K562 (cell line): ENCODE measurements around the gene KPNA4. TPM values are rescaled to one million over a fixed set of nuclear protein-coding genes. Genes with fewer than 3 reads are reported as not detected.

Experiments
- ELF4 ChIP-seq: fragments of 450-650 bp; formaldehyde crosslinking; IDR thresholded peaks from 2 replicates; pipeline ENCODE4 v1.4.0; 2022; ENCODE audit warnings: missing genetic modification characterization
- LEF1 ChIP-seq: fragments of 450-650 bp; IDR thresholded peaks from 2 replicates; pipeline ENCODE4 v1.6.1; 2016; ENCODE audit warnings: mild to moderate bottlenecking
- MBD1 ChIP-seq: fragments of 250-450 bp; sonication (Bioruptor Pico); IDR thresholded peaks from 2 replicates; pipeline ENCODE4 v1.8.0; 2022; ENCODE audit warnings: inconsistent platforms
- NFYB ChIP-seq: IDR thresholded peaks from 2 replicates; pipeline ENCODE4 v1.6.1; 2011; ENCODE audit warnings: mild to moderate bottlenecking, moderate library complexity; ENCODE audit not compliant: insufficient read length; ENCODE audit errors: extremely low read depth
- RAD51 ChIP-seq: fragments of 450-650 bp; IDR thresholded peaks from 2 replicates; pipeline ENCODE4 v1.7.1; 2016; ENCODE audit warnings: low read depth, mild to moderate bottlenecking, borderline replicate concordance
- RHOXF2B ChIP-seq: fragments of 250-450 bp; sonication (Bioruptor Pico); conservative IDR thresholded peaks from 2 replicates; pipeline ENCODE4 v1.5.1; 2021
- TAF15 ChIP-seq: fragments of 200-400 bp; formaldehyde crosslinking; IDR thresholded peaks from 2 replicates; pipeline ENCODE4 v1.6.1; 2017; ENCODE audit warnings: mild to moderate bottlenecking, low read depth, low read length, moderate library complexity
- ZBED1 ChIP-seq: IDR thresholded peaks from 2 replicates; pipeline ENCODE4 v1.6.1; 2014
- polyA plus RNA-seq, 8 experiments: library from polyadenylated mRNA; depleted of rRNA in 4 of 8; stranded (reverse) in 5 of 8; unstranded in 3 of 8; fragments of >200 nt; fragmentation: Nextera tagmentation in 2 of 8; fragmentation: Illumina TruSeq in 1 of 8; extraction: Ambion mirVana in 2 of 8; extraction: Trizol in 1 of 8; gene quantifications; 2 replicates each; pipeline versions ENCODE4 v1.2.1 to v1.2.3, GENCODE V29; 2011 to 2014; ENCODE audit warnings: inconsistent platforms in 1 of 8, missing spikeins in 1 of 8
- total RNA-seq, 7 experiments: library from RNA; depleted of rRNA in 6 of 7; stranded (reverse); fragments of >200 nt in 6 of 7; fragmentation: Illumina TruSeq in 2 of 7; extraction: Trizol in 2 of 7; gene quantifications; 2 replicates each; pipeline versions ENCODE4 v1.2.1 to v1.2.3, GENCODE V29; 2011 to 2021; ENCODE audit warnings: low replicate concordance in 1 of 7
- TF ChIP-seq, protein P1 (sequence below): fragments of 450-650 bp; IDR thresholded peaks from 2 replicates; pipeline ENCODE4 v1.6.1; 2016; ENCODE audit warnings: low read depth

Gene KPNA4
- total and polyA plus RNA-seq, 9 of the 15 experiments (the other 6 are each of a cell fraction or from before 2014, with no cell fraction given) = 13.9 to 66.6 (median 34.5) TPM

GRCh38 chr3:160538895-160539294, 26.5 kb downstream of the KPNA4 start (continued):
- TF ChIP-seq, protein P1, sequence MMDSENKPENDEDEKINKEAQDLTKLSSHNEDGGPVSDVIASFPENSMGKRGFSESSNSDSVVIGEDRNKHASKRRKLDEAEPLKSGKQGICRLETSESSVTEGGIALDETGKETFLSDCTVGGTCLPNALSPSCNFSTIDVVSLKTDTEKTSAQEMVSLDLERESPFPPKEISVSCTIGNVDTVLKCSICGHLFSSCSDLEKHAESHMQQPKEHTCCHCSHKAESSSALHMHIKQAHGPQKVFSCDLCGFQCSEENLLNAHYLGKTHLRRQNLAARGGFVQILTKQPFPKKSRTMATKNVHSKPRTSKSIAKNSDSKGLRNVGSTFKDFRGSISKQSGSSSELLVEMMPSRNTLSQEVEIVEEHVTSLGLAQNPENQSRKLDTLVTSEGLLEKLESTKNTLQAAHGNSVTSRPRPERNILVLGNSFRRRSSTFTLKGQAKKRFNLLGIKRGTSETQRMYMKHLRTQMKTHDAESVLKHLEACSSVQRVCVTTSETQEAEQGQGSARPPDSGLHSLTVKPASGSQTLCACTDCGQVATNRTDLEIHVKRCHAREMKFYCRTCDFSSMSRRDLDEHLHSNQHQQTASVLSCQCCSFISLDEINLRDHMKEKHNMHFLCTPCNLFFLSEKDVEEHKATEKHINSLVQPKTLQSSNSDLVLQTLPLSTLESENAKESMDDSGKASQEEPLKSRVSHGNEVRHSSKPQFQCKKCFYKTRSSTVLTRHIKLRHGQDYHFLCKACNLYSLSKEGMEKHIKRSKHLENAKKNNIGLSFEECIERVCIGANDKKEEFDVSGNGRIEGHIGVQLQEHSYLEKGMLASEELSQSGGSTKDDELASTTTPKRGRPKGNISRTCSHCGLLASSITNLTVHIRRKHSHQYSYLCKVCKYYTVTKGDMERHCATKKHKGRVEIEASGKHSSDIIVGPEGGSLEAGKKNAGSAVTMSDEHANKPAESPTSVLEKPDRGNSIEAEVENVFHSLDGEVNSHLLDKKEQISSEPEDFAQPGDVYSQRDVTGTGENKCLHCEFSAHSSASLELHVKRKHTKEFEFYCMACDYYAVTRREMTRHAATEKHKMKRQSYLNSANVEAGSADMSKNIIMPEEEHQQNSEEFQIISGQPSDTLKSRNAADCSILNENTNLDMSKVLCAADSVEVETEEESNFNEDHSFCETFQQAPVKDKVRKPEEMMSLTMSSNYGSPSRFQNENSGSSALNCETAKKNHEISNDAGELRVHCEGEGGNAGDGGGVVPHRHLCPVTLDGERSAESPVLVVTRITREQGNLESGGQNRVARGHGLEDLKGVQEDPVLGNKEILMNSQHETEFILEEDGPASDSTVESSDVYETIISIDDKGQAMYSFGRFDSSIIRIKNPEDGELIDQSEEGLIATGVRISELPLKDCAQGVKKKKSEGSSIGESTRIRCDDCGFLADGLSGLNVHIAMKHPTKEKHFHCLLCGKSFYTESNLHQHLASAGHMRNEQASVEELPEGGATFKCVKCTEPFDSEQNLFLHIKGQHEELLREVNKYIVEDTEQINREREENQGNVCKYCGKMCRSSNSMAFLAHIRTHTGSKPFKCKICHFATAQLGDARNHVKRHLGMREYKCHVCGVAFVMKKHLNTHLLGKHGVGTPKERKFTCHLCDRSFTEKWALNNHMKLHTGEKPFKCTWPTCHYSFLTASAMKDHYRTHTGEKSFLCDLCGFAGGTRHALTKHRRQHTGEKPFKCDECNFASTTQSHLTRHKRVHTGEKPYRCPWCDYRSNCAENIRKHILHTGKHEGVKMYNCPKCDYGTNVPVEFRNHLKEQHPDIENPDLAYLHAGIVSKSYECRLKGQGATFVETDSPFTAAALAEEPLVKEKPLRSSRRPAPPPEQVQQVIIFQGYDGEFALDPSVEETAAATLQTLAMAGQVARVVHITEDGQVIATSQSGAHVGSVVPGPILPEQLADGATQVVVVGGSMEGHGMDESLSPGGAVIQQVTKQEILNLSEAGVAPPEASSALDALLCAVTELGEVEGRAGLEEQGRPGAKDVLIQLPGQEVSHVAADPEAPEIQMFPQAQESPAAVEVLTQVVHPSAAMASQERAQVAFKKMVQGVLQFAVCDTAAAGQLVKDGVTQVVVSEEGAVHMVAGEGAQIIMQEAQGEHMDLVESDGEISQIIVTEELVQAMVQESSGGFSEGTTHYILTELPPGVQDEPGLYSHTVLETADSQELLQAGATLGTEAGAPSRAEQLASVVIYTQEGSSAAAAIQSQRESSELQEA = no peak
- TF ChIP-seq MBD1 (no peak), RHOXF2B (CRISPR knock-in tag) (no peak), ZBED1 (no peak), LEF1 (no peak), RAD51 (no peak), NFYB (no peak), TAF15 (no peak), ELF4 (CRISPR knock-in tag) (no peak)
- TF ChIP-seq, all 486 proteins: peak for 0
